Cardiac fibroblast (primary cell): ENCODE results near the gene ZNF627.
A peak's percentile ranks its signal among the peaks of the same experiment; 100 is the strongest.

Source experiments
- DNase-seq, 2 donors: peaks; one replicate each; pipeline versions ENCODE4 v3.0.0 to v3.0.0-alpha.2; 2010; ENCODE audit warnings: low read depth in 2 of 2
- H3K4me3 ChIP-seq, 2 donors: replicated peaks in 1 of 2; 1 replicate in 1 of 2; 2 replicates in 1 of 2; pipeline ENCODE4 v1.5.1; 2011; ENCODE audit warnings: low read depth in 2 of 2, low read length in 2 of 2, mild to moderate bottlenecking in 2 of 2, moderate library complexity in 1 of 2
- CTCF ChIP-seq: IDR thresholded peaks from one replicate; pipeline ENCODE4 v1.5.1; 2011; ENCODE audit warnings: low read depth, mild to moderate bottlenecking, low read length, inconsistent platforms

The ZNF627 gene

GRCh38 chr19:11578258-11579142, 18.8 kb upstream of the ZNF627 start:
- peak in 1 of 2 donors; percentile 25 for DNase-seq
- TF ChIP-seq CTCF, result no peak
- H3K4me3 ChIP-seq, result peak overlapping the region in 1 of 2 donors; percentile 4

- no peak overlapping the region for H3K4me3 ChIP-seq
- no peak for DNase-seq
- no peak for TF ChIP-seq CTCF
Observed at GRCh38 chr19:11580116-11580515, 17.2 kb upstream of the ZNF627 start.

GRCh38 chr19:11581740-11582139, 15.5 kb upstream of the ZNF627 start:
- DNase-seq, result peak; percentile 28 to 46
- no peak for TF ChIP-seq CTCF
- H3K4me3 ChIP-seq, result no peak overlapping the region

- no peak overlapping the region for H3K4me3 ChIP-seq
- no peak for TF ChIP-seq CTCF
- no peak for DNase-seq
Observed at GRCh38 chr19:11586331-11586730, 11.0 kb upstream of the ZNF627 start.

GRCh38 chr19:11587302-11587974, 9.8 kb upstream of the ZNF627 start:
- H3K4me3 ChIP-seq, result no peak overlapping the region
- peak; percentile 86 for TF ChIP-seq CTCF
- DNase-seq, result peak; percentile 78

- no peak overlapping the region for H3K4me3 ChIP-seq
- no peak for DNase-seq
- no peak for TF ChIP-seq CTCF
Observed at GRCh38 chr19:11587975-11588631, 9.2 kb upstream of the ZNF627 start.
